Measurements from ENCODE around the gene RPH3AL. TPM values are rescaled to one million over a fixed set of nuclear protein-coding genes. Genes with fewer than 3 reads are reported as not detected.

Gene RPH3AL
- total RNA-seq, 1 donor from 2014 or later = 40.8 TPM

DNA sequence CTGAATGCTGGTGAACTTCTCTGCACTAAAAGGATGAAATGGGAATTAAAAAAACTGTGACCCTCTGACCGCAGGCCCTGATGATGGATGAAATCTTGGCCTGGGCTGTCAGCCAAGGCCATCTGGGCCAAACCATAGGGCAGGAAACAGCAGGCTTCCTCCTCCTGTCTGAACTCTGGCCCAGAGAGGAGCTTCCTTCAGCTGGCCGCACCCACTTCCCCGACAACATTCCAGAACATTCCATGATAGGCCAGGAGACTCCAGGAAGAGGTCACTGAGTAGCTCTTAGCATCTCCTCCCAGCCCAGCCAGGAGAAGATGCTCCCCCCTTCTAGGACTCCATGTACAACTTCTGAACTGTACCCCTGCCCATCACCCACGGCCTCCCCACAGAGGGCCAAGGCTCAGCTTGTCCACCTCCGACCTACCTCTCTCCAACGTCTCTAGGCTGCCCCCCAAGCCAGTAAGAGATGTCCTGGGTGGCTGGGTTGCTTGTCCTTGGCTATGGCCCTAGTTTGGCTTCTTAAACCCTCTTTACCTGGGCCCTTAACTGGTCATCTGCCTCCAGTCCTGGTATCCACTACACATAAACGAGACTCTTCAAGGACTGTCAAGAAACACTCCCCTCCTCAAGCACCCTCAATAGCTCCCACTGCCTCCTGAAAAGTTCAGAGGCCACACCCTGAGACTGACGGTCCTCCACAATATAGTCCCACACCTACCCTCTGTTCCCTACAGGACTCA is 1.7 kb downstream of the RPH3AL start:
- no peak for TF ChIP-seq CTCF (conservative IDR thresholded peaks at IDR 0.05; ENCODE audit: low read depth, low read length)
- DNase-seq (ENCODE audit: low read depth) = peak; percentile 33
- H3K4me3 ChIP-seq (ENCODE audit: low read depth, low read length) = no peak overlapping the region

GRCh38 chr17:349666-350065 is 2.9 kb downstream of the RPH3AL start:
- no peak for TF ChIP-seq CTCF (conservative IDR thresholded peaks at IDR 0.05; ENCODE audit: low read depth, low read length)
- DNase-seq (ENCODE audit: low read depth) = no peak
- no peak overlapping the region for H3K4me3 ChIP-seq (ENCODE audit: low read depth, low read length)

DNA sequence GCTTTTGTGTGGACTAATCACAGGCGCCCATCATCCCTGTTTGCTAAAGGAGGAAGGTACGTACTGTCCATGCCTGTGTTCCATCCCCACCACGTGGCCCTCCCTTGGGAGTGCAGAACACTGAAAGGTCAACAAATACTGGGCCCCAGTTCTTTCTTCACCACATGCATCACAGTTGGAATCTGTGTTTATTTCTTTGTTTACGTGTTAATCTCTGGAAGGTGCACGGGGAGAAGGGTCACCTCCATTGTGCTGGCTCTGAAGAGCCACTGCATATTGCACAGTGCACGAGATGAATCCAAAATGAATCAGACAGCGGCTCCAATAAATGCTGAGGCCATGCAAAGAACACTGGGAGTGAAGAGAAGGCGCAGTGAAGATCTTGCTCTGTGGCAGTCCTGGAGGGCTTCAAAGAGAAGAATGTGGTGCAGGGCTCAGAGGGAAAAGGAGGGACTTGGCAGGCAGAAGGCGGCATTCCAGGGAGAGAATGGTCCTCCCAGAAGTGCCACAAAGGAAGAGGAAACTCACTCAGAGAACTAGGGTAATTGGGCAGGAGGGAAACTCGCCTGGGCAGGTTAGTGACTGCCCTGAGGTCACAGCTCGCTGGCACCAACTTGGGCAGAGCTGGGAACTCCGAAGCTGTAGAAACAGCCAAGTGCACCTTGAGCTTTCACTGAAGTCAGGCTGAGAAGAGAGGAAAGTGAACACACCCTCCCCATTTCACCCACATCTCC is 3.7 kb downstream of the RPH3AL start:
- no peak for DNase-seq (ENCODE audit: low read depth)
- H3K4me3 ChIP-seq (ENCODE audit: low read depth, low read length) = no peak overlapping the region
- no peak for TF ChIP-seq CTCF (conservative IDR thresholded peaks at IDR 0.05; ENCODE audit: low read depth, low read length)

DNA sequence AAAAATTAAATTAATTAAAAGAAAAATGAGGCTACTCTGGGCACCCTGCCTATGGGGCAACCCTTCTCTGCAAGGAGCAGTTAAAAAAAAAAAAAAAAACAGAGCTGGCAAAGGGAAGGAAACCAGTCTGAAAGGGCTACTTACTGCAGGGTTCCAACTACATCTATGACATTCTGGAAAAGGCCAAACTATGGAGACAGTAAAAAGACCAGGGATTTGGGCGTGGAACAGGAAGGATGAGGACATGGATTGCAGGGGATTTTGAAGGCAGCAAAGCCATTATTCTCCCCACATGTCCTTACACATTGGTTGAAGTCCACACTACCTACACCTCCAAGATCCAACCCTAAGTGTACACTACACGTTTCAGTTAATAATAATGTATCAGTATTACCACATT is 4.6 kb downstream of the RPH3AL start:
- no peak overlapping the region for H3K4me3 ChIP-seq (ENCODE audit: low read depth, low read length)
- no peak for TF ChIP-seq CTCF (conservative IDR thresholded peaks at IDR 0.05; ENCODE audit: low read depth, low read length)
- DNase-seq (ENCODE audit: low read depth) = no peak

- no peak overlapping the region for H3K4me3 ChIP-seq (ENCODE audit: low read depth, low read length)
- TF ChIP-seq CTCF (conservative IDR thresholded peaks at IDR 0.05; ENCODE audit: low read depth, low read length) = no peak
- no peak for DNase-seq (ENCODE audit: low read depth)
Observed at GRCh38 chr17:347309-347899, 5.2 kb downstream of the RPH3AL start.

- DNase-seq (ENCODE audit: low read depth) = no peak
- no peak for TF ChIP-seq CTCF (conservative IDR thresholded peaks at IDR 0.05; ENCODE audit: low read depth, low read length)
- no peak overlapping the region for H3K4me3 ChIP-seq (ENCODE audit: low read depth, low read length)
Observed at GRCh38 chr17:345992-346785, 6.4 kb downstream of the RPH3AL start.

Measured in epithelial cell of proximal tubule (primary cell).